Parathyroid adenoma (tissue), 2 donors: ENCODE results near the gene COX6B1.

Experiments
- H2AFZ ChIP-seq: fragments of 300-600 bp; sonication (generic); one replicate; pipeline ENCODE4 v1.7.0; 2017; ENCODE audit warnings: antibody characterized with exemption, mild to moderate bottlenecking
- H3K27ac ChIP-seq: fragments of 300-600 bp; sonication (generic); one replicate; pipeline ENCODE4 v1.7.0; 2017
- H3K27me3 ChIP-seq: fragments of 300-600 bp; sonication (generic); one replicate; pipeline ENCODE4 v1.7.0; 2017; ENCODE audit warnings: low read length; ENCODE audit not compliant: control insufficient read depth, insufficient read depth
- H3K36me3 ChIP-seq: fragments of 300-600 bp; sonication (generic); one replicate; pipeline ENCODE4 v1.7.0; 2017; ENCODE audit warnings: low read length; ENCODE audit not compliant: control insufficient read depth, insufficient read depth
- H3K4me1 ChIP-seq: fragments of 300-600 bp; sonication (generic); one replicate; pipeline ENCODE4 v1.7.0; 2017; ENCODE audit warnings: control low read depth
- H3K4me2 ChIP-seq: fragments of 300-600 bp; sonication (generic); one replicate; pipeline ENCODE4 v1.7.0; 2017; ENCODE audit warnings: low read length
- H3K4me3 ChIP-seq: fragments of 300-600 bp; sonication (generic); one replicate; pipeline ENCODE4 v1.7.0; 2017; ENCODE audit warnings: low read depth, low read length
- H3K79me2 ChIP-seq: fragments of 300-600 bp; sonication (generic); one replicate; pipeline ENCODE4 v1.7.0; 2017; ENCODE audit warnings: control low read depth
- H3K9ac ChIP-seq: fragments of 300-600 bp; sonication (generic); one replicate; pipeline ENCODE4 v1.7.0; 2017; ENCODE audit warnings: mild to moderate bottlenecking
- H3K9me3 ChIP-seq: fragments of 300-600 bp; sonication (generic); one replicate; pipeline ENCODE4 v1.7.0; 2017; ENCODE audit warnings: low read length; ENCODE audit not compliant: control insufficient read depth
- CTCF ChIP-seq: fragments of 300-600 bp; sonication (generic); IDR thresholded peaks from one replicate; pipeline ENCODE4 v1.7.0; 2017; ENCODE audit warnings: antibody characterized with exemption, mild to moderate bottlenecking
- donor health status: primary hyperparathyroidism.

Gene COX6B1

GRCh38 chr19:35693835-35694599, 45.9 kb downstream of the COX6B1 start:
- Histone ChIP-seq H3K4me2 (no peak overlapping the region), H3K36me3 (no peaks in the 10 kb centered on the region), H3K27me3 (no peaks in the 10 kb centered on the region), H3K9ac (no peak overlapping the region), H2AFZ (peak overlapping the region; percentile 19), H3K4me3 (no peak overlapping the region), H3K79me2 (no peaks in the 10 kb centered on the region), H3K4me1 (no peaks in the 10 kb centered on the region), H3K27ac (no peak overlapping the region), H3K9me3 (no peaks in the 10 kb centered on the region)
- peak; percentile 98 for TF ChIP-seq CTCF

- Histone ChIP-seq H3K9ac (no peak overlapping the region), H3K79me2 (no peaks in the 10 kb centered on the region), H3K36me3 (no peaks in the 10 kb centered on the region), H3K4me3 (no peak overlapping the region), H3K27me3 (no peaks in the 10 kb centered on the region), H3K4me2 (no peak overlapping the region), H2AFZ (no peak overlapping the region), H3K4me1 (no peaks in the 10 kb centered on the region), H3K27ac (no peak overlapping the region), H3K9me3 (no peaks in the 10 kb centered on the region)
- TF ChIP-seq CTCF: no peak
Measured at GRCh38 chr19:35695895-35696422, 47.8 kb downstream of the COX6B1 start.

DNA sequence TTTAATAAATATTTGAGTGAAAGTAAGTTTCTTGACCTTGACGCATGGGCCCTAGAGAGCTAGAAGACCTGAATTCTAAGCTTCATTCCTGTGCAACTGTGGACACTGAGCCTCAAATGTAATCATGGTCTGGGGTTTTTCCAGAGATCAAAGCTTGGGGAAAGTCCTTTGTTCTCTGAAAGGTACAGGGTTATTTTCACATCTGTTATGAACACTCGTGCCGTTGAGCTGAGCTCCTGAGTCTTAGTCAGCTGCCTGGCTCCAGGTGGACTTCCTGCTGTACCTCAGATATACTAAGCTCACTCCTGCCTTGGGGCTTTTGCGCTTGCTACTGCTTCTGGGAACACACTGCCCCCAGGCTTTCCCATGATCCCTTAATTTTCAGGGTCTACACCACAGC, 48.7 kb downstream of the COX6B1 start:
- no peak for TF ChIP-seq CTCF
- Histone ChIP-seq H3K79me2 (no peaks in the 10 kb centered on the region), H3K4me1 (no peaks in the 10 kb centered on the region), H3K27me3 (no peaks in the 10 kb centered on the region), H3K4me2 (no peak overlapping the region), H3K9me3 (no peaks in the 10 kb centered on the region), H3K27ac (no peak overlapping the region), H3K9ac (no peak overlapping the region), H2AFZ (no peak overlapping the region), H3K4me3 (no peak overlapping the region), H3K36me3 (no peaks in the 10 kb centered on the region)

- no peaks in the 10 kb centered on the region for H3K79me2 ChIP-seq
- no peaks in the 10 kb centered on the region for H3K27me3 ChIP-seq
- H3K4me1 ChIP-seq: no peaks in the 10 kb centered on the region
- peak overlapping the region; percentile 73 for H3K4me2 ChIP-seq
- no peak overlapping the region for H3K9ac ChIP-seq
- H3K36me3 ChIP-seq: no peaks in the 10 kb centered on the region
- peak overlapping the region; percentile 84 for H2AFZ ChIP-seq
- peak overlapping the region; percentile 68 for H3K4me3 ChIP-seq
- no peak for TF ChIP-seq CTCF
- H3K9me3 ChIP-seq: no peaks in the 10 kb centered on the region
- peak overlapping the region; percentile 5 for H3K27ac ChIP-seq
Measured at GRCh38 chr19:35702223-35703012, 54.3 kb downstream of the COX6B1 start.
